ENCODE results near the gene MAP3K8.

The MAP3K8 gene

GRCh38 chr10:30491916-30492515, 58.0 kb downstream of the MAP3K8 start:
- no peak for DNase-seq

GRCh38 chr10:30493609-30494530, 59.9 kb downstream of the MAP3K8 start:
- no peak for DNase-seq

GRCh38 chr10:30494558-30494957, 60.6 kb downstream of the MAP3K8 start:
- DNase-seq = no peak

GRCh38 chr10:30495687-30496086, 61.7 kb downstream of the MAP3K8 start:
- no peak for DNase-seq

- DNase-seq = no peak
Observed at GRCh38 chr10:30499816-30500215, 65.8 kb downstream of the MAP3K8 start.

GRCh38 chr10:30500534-30500933, 66.5 kb downstream of the MAP3K8 start:
- DNase-seq = no peak

GRCh38 chr10:30500963-30501504, 67.0 kb downstream of the MAP3K8 start:
- DNase-seq = no peak

GRCh38 chr10:30502266-30503060, 68.5 kb downstream of the MAP3K8 start:
- no peak for DNase-seq

GRCh38 chr10:30503700-30504266, 69.8 kb downstream of the MAP3K8 start:
- no peak for DNase-seq

GRCh38 chr10:30505543-30506298, 71.7 kb downstream of the MAP3K8 start:
- DNase-seq = no peak

GRCh38 chr10:30509508-30509907, 75.5 kb downstream of the MAP3K8 start:
- DNase-seq = no peak

- no peak for DNase-seq
Observed at GRCh38 chr10:30510184-30510931, 76.4 kb downstream of the MAP3K8 start.

- DNase-seq = no peak
Observed at GRCh38 chr10:30510932-30511700, 77.1 kb downstream of the MAP3K8 start.

Data from NCI-H446 treated with DMSO at 0.1 percent for 48 hours (cell line).